H54 (cell line): Measurements from ENCODE around the gene ITM2C.

Experiments used
- DNase-seq: peaks from one replicate; pipeline ENCODE4 v3.0.0; 2011; ENCODE audit warnings: low spot score, mixed read lengths; ENCODE audit not compliant: insufficient read length
- FAIRE-seq: peaks from 3 replicates; lab custom pipeline; 2011; peaks lifted over from hg19 to GRCh38; lab: Jason Lieb, UNC
- POLR2A ChIP-seq: IDR thresholded peaks from 2 replicates; pipeline ENCODE4 v1.6.1; 2011; ENCODE audit warnings: low read depth, mild to moderate bottlenecking, low read length

ITM2C gene

DNA sequence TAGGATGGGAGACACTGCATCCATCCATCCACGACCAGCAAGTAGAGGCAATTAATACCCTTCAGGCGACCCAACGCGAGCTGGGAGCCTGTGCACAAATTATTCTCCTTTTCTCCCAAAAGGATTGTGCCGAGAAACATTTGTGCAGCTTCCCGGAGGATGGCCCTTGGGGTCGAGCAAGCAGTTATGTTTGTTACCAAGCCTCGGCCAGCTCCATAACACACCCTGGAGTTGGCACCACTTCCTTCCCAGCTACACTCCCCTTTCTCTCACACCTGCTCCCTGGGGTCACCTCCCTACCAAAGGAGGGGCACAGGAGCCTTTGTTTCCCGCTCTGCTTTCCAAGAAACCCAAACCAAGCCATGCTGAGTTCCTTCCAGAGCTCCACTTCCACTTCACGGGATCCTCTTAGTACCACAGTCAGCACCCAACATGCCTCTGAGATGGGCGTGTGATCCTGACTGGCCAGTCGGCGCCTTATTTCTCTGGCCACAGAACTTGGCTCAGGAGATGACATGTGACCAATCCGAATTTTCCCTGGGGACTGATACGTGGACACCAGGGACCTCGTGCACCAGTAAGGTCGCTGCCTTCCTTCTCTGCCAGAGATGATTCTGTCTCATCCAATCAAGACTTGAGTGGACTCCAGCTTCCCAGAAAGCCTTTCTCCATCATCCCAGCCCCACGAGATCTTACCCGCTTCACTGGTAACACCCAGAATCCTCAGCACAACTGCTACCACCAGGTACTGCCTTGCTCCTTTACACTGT, 31.8 kb downstream of the ITM2C start:
- DNase-seq, result no peak
- no peak for TF ChIP-seq POLR2A
- no peak for FAIRE-seq

- FAIRE-seq (no peak), DNase-seq (no peak)
- no peak for TF ChIP-seq POLR2A
These were observed 33.4 kb downstream of the ITM2C start for GRCh38 chr2:230898016-230898712.

DNA sequence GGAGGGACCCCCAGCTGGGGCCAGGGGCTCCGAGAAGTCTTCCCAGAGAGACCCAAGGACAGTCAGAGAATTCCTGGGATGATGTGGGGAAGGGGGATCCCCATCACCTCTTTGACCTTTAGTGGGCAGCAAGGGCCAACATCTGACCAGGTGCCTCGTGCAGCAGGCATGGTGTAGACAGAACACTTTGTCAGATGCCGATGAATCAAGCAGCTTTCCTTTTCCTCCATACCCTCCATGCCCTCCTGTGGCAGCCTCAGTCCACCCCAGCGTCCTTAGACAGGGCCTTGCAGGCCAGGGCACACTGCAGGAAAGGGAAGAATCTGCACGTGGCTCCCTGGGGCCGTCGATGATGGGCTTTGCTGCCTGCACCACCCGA, 34.0 kb downstream of the ITM2C start:
- no peak for FAIRE-seq
- TF ChIP-seq POLR2A, result no peak

DNA sequence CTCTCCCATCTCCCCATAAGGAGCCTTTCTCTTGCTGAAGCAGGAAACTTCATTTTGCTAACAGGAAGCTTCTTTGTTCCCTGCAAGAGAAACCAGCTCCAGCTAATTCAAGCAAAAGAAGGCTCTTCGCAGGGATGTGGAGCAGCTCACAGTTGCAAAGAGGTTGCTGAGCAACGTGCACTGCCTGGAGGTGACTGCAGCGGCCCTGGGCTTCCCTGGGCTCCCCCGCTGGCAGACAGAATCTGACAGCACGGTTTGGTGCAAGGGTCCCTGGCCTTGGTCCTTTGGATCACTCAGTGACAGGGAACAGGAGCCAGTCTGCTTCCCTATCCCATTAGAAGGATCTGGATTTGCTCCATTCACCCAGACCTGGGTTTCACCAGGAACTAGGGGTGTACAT, 34.5 kb downstream of the ITM2C start:
- TF ChIP-seq POLR2A, result no peak
- DNase-seq, result no peak
- no peak for FAIRE-seq

More for the DNA sequence above, 34.0 kb downstream of the ITM2C start:
- DNase-seq, result no peak

- no peak for TF ChIP-seq POLR2A
- no peak for DNase-seq
- FAIRE-seq, result no peak
These were observed 35.0 kb downstream of the ITM2C start for GRCh38 chr2:230899786-230900185.

DNA sequence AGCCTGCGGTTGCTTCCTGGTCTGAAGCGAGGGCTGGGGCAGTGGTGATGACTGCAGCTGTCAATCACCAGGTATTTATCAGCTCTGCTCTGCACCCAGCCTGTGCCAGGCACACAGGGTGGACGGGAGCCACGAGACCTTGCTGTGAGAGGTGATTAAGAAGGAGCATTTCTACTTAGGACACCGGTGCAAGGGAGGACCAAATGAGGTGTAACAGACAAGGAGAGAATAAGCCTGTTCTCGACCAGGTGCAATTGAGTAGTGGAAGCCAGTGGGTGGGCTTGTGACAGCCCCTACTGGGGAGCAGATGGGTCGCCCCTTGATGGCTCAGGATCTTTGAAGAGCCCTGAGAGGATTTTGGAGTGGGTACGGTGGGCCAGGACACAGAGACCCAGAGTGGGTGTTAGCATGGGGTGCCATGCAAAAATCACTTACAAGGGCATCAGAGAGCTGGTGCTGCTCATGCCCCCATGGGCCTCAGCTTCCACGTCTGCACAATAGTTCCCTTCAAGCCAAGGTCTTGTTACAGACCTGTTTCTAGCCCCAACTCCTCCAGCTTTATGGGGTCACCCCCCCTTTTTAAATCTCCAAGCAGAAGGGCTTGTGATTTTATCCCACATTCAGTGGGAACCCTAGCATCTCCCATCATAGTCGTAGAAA, 35.7 kb downstream of the ITM2C start:
- DNase-seq, result no peak
- no peak for FAIRE-seq
- TF ChIP-seq POLR2A, result no peak

GRCh38 chr2:230901006-230901405, 36.3 kb downstream of the ITM2C start:
- no peak for TF ChIP-seq POLR2A
- DNase-seq (no peak), FAIRE-seq (no peak)

GRCh38 chr2:230902180-230902899, 37.6 kb downstream of the ITM2C start:
- no peak for FAIRE-seq
- TF ChIP-seq POLR2A, result no peak
- peak; percentile 67 for DNase-seq

DNA sequence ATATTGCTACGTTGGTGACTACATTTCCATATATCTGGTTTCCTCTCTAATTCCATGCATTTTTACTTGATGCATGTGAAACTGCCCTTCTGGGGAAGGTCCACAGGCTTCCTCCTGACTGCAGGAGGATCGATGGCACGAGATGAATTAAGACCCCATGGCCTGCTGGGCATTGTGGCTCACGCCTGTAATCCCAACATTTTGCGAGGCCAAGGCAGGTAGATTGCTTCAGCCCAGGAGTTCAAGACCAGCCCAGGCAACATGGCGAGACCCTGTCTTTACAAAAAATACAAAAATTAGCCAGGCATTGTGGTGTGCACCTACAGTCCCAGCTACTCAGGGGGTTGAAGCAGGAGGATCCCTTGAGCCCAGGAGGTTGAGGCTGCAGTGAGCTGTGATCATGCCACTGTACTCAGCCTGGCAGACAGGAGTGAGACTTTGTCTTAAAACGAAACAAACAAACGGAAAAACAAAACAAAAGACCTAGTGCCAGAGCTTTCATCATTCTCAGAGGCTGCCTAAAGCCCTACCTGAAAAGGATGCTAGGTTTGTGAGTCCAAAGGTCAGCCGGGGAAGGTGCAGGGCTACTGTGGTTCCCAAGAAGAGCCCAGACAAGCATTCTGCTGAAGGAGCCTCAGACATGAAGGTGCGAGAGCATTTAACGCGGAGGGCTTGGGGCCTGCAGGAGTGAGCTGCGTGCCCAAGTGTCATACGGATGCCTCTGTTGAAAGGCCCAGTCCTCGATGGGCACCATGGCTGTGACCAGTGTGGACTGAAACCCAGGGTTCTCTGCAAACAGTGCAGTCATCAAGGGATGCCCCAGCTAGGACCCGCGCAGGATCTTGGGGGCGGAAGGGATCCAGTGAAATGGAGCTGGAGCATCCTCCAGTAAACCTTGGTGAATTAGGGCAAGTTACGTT, 38.7 kb downstream of the ITM2C start:
- DNase-seq, result no peak
- TF ChIP-seq POLR2A, result no peak
- no peak for FAIRE-seq

DNA sequence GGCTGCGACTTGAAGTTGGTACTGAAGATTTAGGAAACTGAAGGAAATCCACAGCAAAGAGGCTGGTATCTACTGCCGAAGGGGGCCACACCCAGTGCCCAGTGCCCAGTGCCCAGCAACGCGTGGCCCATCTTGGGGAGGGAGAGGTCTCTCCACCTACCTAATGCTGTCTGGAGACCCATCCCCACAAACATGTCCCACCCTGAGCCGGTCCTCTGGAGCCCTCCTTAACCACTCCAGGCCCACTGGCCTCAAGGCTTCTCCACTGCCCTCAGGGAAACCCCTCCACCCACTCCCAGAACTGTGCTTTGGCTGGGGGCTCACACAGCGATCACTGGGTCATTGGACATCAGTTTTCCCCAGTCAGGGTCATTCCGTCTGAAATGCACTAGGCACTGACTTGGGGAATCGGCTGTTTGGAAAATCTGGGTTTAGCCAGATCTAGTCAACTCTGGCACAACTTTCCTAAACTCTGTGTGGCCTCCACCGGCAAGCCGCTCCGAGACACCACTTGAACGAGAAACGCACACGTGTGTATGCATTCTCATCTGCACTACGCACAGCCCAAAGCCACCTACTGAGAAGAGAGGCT, 40.2 kb downstream of the ITM2C start:
- FAIRE-seq (no peak), DNase-seq (no peak)
- TF ChIP-seq POLR2A, result no peak

- TF ChIP-seq POLR2A, result no peak
- no peak for FAIRE-seq
- no peak for DNase-seq
These were observed 41.0 kb downstream of the ITM2C start for GRCh38 chr2:230905448-230906421.
